Measurements from ENCODE around the gene UBE2L5. TPM values are rescaled to one million over a fixed set of nuclear protein-coding genes. Genes with fewer than 3 reads are reported as not detected.

The UBE2L5 gene
- 0.22 TPM in 1 of 2 replicates, not detected in the other for total RNA-seq

- intact Hi-C loops (cut with micrococcal nuclease) = loop anchor here (1.0 to 10.0 kb wide), 11 partner anchors 14 to 623 kb away; partner anchors contain the start of genes KATNAL1 and USPL1
Measured at GRCh38 chr13:30422054-30422839, at the start of gene UBE2L5. Gene UBE2L5 (plus strand): TSS chr13:30422493. CDS start chr13:30427991, 5,498 bp downstream.

GRCh38 chr13:30373727-30374126 is 48.6 kb upstream of the UBE2L5 start:
- intact Hi-C loops (cut with micrococcal nuclease) = loop anchor here (1.0 to 10.0 kb wide), 3 partner anchors 88 to 791 kb away; partner anchors contain the start of genes HSPH1 and UBL3

- intact Hi-C loops (cut with micrococcal nuclease) = loop anchor here (10.0 kb wide), 2 partner anchors 521 to 789 kb away; partner anchors contain the start of genes HSPH1 and UBL3
Measured at GRCh38 chr13:30375265-30375835, 46.9 kb upstream of the UBE2L5 start.

DNA sequence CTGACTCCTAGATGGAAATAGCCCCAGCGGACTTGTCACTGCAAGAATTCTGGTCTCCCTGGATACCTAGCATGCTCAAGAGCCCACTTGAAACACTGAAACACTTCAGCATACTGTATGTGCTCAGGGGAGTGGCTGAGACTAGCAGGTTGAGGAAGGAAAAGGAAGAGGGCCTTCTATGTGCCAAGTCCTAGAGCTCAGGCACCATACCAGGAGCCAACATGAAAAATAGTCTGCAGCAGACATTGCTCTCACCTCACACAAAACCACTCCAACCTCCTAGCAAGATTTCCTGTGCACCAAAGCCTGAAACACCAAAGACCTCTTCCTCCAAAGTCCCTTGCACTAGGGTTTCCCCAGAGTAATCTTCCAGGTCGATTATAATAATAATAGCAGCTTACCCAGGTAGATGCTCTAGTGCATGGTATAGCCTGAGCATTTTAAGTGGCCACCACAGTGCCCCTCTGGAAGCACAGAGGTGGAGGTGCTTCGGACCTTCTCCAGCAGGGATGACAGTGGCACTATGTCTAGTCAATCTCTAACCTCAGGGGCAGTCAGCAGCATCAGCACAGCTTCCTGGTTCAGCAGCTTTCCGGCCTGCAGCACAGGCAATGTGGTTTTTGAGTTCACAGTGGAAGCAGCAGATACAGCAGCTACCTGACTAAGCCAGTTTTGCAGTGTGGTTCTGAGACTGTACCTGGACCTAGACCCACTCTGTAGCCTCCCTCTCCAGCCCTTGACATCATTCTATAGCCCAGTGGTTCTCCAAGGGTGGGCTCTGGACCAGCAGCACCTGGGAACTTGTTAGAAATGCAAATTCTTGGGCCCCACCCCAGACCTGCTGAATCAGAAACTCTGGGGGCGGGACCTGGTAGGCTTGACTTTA is 45.6 kb upstream of the UBE2L5 start:
- intact Hi-C loops (cut with micrococcal nuclease) = loop anchor here (1.0 to 10.0 kb wide), 11 partner anchors 13 to 788 kb away; partner anchors contain the start of genes HMGB1, HSPH1, UBE2L5 and UBL3

- intact Hi-C loops (cut with micrococcal nuclease) = loop anchor here (1.0 to 10.0 kb wide), 5 partner anchors 45 to 788 kb away; partner anchors contain the start of genes HSPH1, UBE2L5 and UBL3
Measured at GRCh38 chr13:30377312-30377685, 45.0 kb upstream of the UBE2L5 start.

DNA sequence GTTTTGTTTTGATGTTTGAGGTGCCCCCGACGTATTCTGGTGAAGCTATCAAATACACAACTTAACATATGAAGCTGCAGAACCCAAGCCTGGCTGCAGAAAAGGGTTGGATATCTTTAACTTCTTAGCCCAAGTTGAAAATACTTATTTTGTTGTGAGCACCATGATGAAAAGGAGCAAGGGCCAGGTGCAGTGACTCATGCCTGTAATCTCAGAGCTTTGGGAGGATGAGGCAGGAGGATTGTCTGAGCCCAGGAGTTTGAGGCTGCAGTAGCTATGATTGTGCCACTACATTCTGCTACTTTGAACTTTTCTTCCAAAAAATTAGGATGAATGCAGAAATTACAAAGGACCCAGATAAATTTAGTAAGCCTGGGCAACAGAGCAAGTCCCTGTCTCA is 44.1 kb upstream of the UBE2L5 start:
- intact Hi-C loops (cut with micrococcal nuclease) = loop anchor here (10.0 kb wide), 2 partner anchors 523 to 787 kb away; partner anchors contain the start of genes HSPH1 and UBL3

DNA sequence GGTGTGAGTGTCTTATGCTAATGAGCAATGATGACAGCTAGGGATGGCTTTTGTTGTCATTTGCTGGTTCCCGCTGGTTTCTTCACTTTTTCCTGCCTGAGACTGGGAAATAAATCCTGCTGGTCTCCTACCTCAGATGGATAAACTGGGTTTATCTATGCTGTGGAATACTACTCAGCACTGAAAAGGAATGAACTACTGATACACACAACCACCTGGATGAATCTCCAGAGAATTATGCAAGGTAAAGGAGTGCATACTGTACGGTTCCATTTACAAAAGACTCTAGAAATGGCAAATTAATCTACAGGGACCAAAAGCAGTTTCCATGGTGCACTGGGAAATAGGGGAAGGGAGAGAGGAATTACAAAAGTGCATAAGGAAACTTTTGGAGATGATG is 41.2 kb upstream of the UBE2L5 start:
- intact Hi-C loops (cut with micrococcal nuclease) = no loop called here

DNA sequence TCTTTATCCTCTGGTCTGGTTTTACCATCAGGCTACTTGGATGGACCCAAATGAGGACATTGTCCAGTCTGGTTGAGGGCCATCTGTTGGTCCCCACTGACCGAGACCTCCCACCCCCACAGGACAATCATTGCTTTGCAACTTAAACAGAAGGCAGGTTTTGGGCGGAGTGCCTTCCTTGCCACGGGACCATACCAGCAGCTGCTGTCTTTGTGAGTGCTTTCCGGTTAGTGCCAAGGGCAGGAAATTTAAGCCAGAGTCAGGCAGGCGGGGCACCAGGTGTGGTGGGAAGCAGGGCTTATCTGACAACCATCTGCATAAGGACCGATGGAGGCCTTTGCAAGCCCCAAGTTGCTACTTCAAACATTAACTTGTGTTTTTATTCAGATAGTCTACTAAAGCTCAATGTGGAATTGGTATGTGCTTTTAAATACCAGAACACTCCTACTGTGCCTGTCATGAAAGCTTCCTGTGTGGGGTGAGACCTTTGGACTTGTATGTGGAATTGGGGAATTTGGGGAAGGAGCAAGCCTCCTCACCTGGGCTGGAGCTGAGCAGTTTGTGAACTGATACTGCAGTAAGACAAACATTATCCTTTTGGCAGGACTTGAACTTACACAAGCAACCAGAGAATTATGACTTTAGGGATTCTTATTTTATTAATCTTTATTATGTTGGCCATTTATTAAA is 39.3 kb upstream of the UBE2L5 start:
- intact Hi-C loops (cut with micrococcal nuclease) = no loop called here

DNA sequence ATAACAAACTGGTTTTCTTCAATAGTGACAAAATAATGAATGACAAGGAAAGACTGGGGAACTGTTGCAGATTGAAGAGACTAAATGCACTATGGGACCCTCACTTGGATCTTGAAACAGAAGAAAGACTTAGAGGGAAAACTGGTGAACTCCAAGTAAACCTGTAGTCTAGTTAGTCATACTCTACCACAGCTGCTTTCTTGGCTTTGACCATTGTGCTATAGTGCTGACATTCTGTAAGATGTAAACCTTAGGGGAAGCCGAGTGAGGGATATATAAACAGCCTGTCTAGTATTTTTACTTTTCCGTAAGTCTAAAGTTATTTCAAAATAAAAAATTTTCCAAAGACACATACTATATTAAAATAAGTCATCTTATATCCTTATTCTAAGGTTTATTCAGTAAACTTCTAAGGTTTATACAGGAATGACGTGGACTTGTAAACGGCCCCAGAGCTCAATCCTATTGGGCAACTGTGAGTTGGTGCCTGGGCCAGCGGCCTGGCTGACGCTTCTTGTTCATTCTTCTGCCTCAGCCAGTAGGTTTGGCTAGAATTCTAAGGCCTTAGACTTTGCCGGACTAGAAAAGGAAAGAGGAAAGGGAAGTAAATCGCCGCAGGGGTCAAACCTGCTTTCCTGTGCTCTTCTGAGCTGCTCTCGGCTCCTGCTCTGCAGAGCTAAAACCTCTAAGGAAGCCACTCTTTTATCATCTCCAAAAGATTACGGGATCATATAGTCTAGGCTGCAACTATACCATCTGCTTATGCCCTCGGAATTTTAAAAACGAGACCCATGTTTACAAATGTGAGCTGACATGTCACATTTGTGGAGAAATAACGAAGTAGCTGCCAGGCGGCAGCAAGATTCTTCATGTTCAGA is 33.6 kb upstream of the UBE2L5 start:
- intact Hi-C loops (cut with micrococcal nuclease) = loop anchor here (1.0 kb wide), 1 partner anchor 12 kb away; no protein-coding TSS in a partner anchor

DNA sequence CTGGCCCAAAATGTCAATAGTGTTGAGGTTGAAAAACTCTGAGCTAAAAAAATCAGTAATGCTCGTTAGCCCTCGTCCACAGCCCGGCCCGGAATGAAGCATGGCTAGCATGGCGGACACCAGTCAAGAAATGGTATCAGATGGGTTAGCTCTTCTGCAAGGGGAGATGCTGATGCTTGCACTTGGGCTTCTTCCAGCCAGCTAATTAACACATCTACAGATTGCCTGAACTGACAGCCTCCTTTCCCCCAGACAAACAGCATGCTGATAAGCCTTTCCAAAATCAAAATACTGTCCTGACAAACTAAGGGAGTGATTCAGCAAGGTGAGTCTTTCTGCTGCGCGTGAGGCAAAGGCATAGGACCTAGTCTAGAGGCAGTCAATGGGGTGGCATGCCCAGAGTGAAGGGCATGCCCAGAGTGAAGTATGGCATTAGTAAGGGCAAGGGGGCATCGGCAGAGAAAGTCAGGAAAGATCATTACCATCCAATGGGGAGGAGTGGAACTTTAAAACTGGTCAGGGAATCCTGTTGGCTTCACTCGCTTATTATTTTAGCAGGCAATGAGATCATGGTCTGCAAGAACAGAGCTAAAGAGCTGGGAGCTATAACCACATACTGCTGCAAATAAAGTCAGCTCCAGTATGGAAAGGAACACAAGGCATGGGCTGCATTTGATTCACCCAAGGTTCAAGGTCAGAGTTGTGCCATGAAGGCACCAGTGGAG is 30.2 kb upstream of the UBE2L5 start:
- intact Hi-C loops (cut with micrococcal nuclease) = no loop called here

DNA sequence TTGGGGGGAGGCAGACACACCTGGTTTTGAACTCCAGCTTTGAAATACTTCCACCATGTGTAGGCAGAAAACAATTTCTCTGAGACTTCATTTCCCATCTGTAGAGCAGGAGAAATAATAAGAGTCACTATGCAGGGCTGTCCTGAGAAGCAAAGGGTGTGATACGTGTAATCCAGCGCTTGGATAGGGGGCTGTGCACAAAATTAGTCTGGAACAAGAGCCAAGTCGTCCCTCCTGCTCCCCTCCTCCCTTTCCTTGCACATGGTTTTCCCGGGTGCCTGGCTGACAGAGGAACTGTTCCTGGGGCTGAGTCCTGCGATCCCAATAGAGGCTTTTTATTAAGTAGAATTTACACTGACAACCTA is 29.6 kb upstream of the UBE2L5 start:
- intact Hi-C loops (cut with micrococcal nuclease) = no loop called here

DNA sequence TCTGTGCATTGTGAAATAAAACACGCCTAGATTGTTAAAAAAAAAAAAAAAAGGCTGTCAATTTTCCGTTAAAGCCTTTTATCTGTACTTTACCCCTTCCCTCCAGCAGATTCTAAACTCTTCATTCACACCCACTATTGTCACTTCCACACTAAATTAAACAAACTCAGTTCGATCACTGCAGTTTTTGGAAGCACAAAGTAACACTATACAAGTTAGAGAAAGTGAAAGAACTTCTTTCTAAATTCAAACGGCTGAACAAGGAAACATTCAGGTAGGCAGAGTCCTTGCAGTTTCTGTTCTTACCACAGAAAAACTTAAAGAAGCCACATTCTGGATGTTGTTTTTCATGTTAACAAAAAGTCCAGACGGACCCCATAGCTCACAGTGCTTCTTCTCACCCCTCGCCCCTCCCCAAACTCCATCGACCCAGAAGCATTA is 27.5 kb upstream of the UBE2L5 start:
- intact Hi-C loops (cut with micrococcal nuclease) = loop anchor here (1.0 to 2.0 kb wide), 8 partner anchors 14 to 546 kb away; partner anchors contain the start of genes KATNAL1 and UBE2L5

- intact Hi-C loops (cut with micrococcal nuclease) = loop anchor here (1.0 to 2.0 kb wide), 7 partner anchors 13 to 547 kb away; partner anchors contain the start of genes KATNAL1 and UBE2L5
Measured at GRCh38 chr13:30395192-30396158, 26.8 kb upstream of the UBE2L5 start.

- intact Hi-C loops (cut with micrococcal nuclease) = no loop called here
Measured at GRCh38 chr13:30396434-30397075, 25.7 kb upstream of the UBE2L5 start.

DNA sequence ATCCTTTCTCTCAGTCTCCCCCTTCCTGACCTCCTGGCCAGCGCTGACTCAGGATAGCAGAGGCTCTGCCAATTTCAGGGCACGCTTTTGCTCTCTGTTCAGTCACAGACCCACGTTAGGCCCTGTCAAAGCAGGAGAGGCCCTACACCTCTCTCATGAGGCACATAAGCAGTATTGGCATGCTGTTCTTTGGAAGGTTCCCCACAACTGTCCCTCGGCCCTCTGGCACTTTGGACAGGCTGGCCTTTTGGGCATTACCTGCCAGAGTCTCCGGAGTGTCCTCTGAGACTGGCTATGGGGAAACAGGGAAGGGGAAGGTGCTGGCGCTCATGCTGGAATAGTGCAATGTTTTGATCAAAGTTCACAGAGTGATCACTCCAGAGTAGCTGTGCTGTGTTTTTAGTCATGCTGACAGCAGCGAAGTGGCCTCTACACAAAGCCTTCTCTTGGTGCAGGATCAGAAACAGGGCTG is 23.7 kb upstream of the UBE2L5 start:
- intact Hi-C loops (cut with micrococcal nuclease) = no loop called here

- intact Hi-C loops (cut with micrococcal nuclease) = no loop called here
Measured at GRCh38 chr13:30400376-30400775, 21.9 kb upstream of the UBE2L5 start.

DNA sequence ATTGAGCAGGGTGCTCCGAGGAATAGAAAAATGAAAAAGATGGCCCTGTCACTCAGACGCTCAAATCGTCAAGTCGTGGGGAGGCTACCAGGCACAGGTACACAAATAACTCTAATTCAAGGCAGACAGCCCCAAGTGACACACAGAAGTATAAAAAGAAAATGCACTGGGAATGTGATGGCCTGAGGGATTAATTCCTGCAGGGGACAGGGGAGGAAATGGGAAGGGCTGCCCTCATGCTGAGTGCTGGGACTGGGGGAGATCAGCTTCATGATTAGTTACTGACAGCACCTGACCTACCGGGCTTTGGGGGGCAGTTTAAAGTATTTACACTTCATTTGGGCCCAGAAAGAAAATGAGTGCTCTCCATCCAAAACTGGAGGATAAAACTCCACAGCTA is 20.9 kb upstream of the UBE2L5 start:
- intact Hi-C loops (cut with micrococcal nuclease) = no loop called here
